ENCODE results near the gene TGM1.
"Not testable (repeated sequence)": the region's sequence is repeated elsewhere in the genome, so short reads cannot be mapped to it uniquely, and the experiment has no call there.

The TGM1 gene

DNA sequence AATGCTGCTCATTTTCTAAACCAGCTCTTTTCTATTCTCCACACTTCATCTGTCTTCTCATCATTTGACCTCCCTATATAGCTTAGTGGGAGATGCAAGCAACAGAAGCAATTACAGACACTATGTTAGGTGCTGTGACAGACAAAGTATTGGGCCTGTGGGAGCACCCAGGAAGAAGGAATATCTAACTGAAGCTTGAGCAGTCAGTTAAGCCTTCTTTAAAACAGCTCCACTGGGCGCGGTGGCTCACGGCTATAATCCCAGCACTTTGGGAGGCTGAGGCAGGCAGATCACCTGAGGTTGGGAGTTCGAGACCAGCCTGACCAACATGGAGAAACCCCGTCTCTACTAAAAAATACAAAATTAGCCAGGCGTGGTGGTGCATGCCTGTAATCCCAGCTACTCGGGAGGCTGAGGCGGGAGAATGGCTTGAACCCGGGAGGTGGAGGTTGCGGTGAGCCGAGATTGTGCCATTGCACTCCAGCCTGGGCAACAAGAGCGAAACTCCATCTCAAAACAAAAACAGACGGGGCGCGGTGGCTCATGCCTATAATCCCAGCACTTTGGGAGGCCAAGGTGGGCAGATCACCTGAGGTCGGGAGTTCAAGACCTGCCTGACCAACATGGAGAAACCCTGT lies 59.6 kb downstream of the TGM1 start:
- not testable (repeated sequence) for DNase-seq

DNA sequence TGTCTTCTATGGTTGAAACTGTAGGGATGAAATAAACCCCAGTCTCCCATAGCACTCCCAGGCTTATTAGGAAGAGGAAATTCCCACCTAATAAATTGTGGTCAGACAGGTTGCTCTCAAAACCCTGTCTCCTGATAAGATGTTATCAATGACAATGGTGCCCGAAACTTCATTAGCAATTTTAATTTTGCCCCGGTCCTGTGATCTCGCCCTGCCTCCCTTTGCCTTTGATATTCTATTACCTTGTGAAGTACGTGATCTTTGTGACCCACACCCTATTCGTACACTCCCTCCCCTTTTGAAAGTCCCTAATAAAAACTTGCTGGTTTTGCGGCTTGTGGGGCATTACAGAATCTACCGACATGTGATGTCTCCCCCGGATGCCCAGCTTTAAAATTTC lies 60.4 kb downstream of the TGM1 start:
- DNase-seq = not testable (repeated sequence)

Data from stimulated activated CD4-positive, alpha-beta T cell treated with anti-CD3 and anti-CD28 coated beads, Interleukin-2, amount 100 ng/mL, for 24 hours (primary cell).